ENCODE data around the gene ARHGAP19.

ARHGAP19 gene

DNA sequence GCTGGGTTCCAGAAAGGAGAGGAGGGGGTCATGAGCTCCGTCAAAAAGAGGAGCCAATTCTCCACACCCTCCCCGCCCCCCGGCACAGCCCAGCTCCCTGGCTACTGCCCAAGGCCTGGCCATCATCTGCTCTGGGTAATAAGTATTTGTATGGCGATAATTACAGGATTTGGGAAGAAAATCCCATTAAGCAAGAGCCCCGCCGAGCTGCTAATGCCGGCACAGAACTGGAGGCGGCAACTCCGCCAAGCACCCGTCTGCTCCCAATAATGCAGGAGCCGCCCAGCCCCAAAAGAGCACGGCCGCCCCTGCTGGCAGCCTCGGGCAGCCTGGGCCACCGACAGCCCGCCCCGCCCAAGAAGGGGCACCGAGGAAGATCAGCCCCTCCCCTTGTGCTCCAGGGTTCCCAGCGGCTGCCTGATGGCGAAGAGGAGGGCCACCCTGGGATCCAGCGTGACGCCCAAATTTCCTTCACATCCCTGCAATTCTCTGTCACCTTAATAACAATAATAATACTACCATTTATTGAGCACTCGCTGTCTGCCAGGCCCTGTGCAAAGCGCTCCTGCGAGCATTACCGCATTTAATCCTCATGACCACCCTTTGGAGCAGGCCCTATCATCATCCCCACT is 112.6 kb downstream of the ARHGAP19 start:
- H3K27ac ChIP-seq (ENCODE audit: low read length) = no peak overlapping the region
- WGBS (ENCODE audit: insufficient coverage, insufficient read length) = no CpG with 5 or more reads among the region's 26 CpGs
- no peaks in the 10 kb centered on the region; the same call in 1 of the 2 replicates for H3K4me1 ChIP-seq (ENCODE audit: control insufficient read depth, insufficient read depth, low read length)
- H3K4me3 ChIP-seq (ENCODE audit: low read length) = peak overlapping the region; percentile 17; the same call in 1 of the 2 replicates
- no peaks in the 10 kb centered on the region for H3K36me3 ChIP-seq (ENCODE audit: control insufficient read depth, insufficient read depth, low read length)
- H3K9me3 ChIP-seq (ENCODE audit: control insufficient read depth, insufficient read depth, low read length) = no peaks in the 10 kb centered on the region
- no peak for DNase-seq (ENCODE audit: low read depth, low spot score)
- H3K27me3 ChIP-seq (ENCODE audit: control insufficient read depth, insufficient read depth, low read length) = peaks cover 13% of the 10 kb centered on the region

DNA sequence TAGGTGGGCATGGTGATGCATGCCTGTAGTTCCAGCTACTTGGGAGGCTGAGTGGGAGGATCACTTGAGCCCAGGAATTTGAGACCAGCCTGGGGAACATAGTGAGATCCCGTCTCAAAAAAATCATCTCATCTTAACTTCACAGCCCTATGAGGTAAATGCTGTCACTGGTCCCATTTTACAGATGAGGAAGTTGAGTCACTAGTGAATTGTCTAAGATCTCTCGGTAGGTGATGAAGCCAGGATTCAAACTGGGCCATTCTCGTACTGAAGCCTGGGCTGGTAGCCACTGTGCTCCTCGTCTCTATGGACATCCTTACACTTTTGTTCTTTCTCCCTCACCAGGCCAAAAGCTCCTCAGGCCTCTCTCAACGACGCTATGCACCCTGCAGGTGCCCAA is 113.1 kb downstream of the ARHGAP19 start:
- Histone ChIP-seq H3K4me1 (ENCODE audit: control insufficient read depth, insufficient read depth, low read length) (no peaks in the 10 kb centered on the region; the same call in 1 of the 2 replicates), H3K36me3 (ENCODE audit: control insufficient read depth, insufficient read depth, low read length) (no peaks in the 10 kb centered on the region), H3K27me3 (ENCODE audit: control insufficient read depth, insufficient read depth, low read length) (peaks cover 7% of the 10 kb centered on the region; the same call in 1 of the 2 replicates), H3K27ac (ENCODE audit: low read length) (no peak overlapping the region), H3K9me3 (ENCODE audit: control insufficient read depth, insufficient read depth, low read length) (no peaks in the 10 kb centered on the region), H3K4me3 (ENCODE audit: low read length) (peak overlapping the region; percentile 17; the same call in 1 of the 2 replicates)
- no CpG with 5 or more reads among the region's 6 CpGs for WGBS (ENCODE audit: insufficient coverage, insufficient read length)
- no peak for DNase-seq (ENCODE audit: low read depth, low spot score)

GRCh38 chr10:97178074-97178473 is 114.4 kb downstream of the ARHGAP19 start:
- Histone ChIP-seq H3K36me3 (ENCODE audit: control insufficient read depth, insufficient read depth, low read length) (no peaks in the 10 kb centered on the region), H3K27me3 (ENCODE audit: control insufficient read depth, insufficient read depth, low read length) (no peaks in the 10 kb centered on the region; the same call in 1 of the 2 replicates), H3K4me1 (ENCODE audit: control insufficient read depth, insufficient read depth, low read length) (no peaks in the 10 kb centered on the region; the same call in 1 of the 2 replicates), H3K4me3 (ENCODE audit: low read length) (no peak overlapping the region), H3K27ac (ENCODE audit: low read length) (no peak overlapping the region), H3K9me3 (ENCODE audit: control insufficient read depth, insufficient read depth, low read length) (no peaks in the 10 kb centered on the region)
- no CpG with 5 or more reads among the region's 5 CpGs for WGBS (ENCODE audit: insufficient coverage, insufficient read length)
- no peak for DNase-seq (ENCODE audit: low read depth, low spot score)

- no peak for DNase-seq (ENCODE audit: low read depth, low spot score)
- Histone ChIP-seq H3K9me3 (ENCODE audit: control insufficient read depth, insufficient read depth, low read length) (no peaks in the 10 kb centered on the region), H3K27me3 (ENCODE audit: control insufficient read depth, insufficient read depth, low read length) (no peaks in the 10 kb centered on the region; the same call in 1 of the 2 replicates), H3K4me1 (ENCODE audit: control insufficient read depth, insufficient read depth, low read length) (no peaks in the 10 kb centered on the region; the same call in 1 of the 2 replicates), H3K4me3 (ENCODE audit: low read length) (no peak overlapping the region), H3K27ac (ENCODE audit: low read length) (no peak overlapping the region), H3K36me3 (ENCODE audit: control insufficient read depth, insufficient read depth, low read length) (no peaks in the 10 kb centered on the region)
- no CpG with 5 or more reads among the region's 5 CpGs for WGBS (ENCODE audit: insufficient coverage, insufficient read length)
Observed at GRCh38 chr10:97176226-97176625, 116.2 kb downstream of the ARHGAP19 start.

DNA sequence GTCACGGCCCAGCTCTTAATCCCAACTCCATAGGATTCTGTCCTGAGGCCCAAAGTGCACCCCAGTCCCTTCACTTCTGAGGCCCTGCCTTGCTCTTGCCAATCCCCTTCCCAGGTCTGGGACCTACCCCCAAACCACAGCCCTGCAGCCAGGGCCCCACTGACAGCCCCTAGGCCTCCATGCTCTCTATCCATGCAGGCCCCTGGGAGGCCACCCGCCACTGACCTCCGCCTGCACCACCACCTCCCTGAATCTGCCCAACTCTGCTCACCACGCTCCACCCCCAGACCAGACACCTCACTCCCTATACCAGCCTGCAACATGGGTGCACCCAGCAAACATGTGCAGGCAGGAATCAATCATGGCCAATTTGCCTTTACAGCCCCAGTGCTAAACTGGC is 116.9 kb downstream of the ARHGAP19 start:
- DNase-seq (ENCODE audit: low read depth, low spot score) = no peak
- no peaks in the 10 kb centered on the region for H3K9me3 ChIP-seq (ENCODE audit: control insufficient read depth, insufficient read depth, low read length)
- H3K4me3 ChIP-seq (ENCODE audit: low read length) = no peak overlapping the region
- no CpG with 5 or more reads among the region's 4 CpGs for WGBS (ENCODE audit: insufficient coverage, insufficient read length)
- no peaks in the 10 kb centered on the region for H3K36me3 ChIP-seq (ENCODE audit: control insufficient read depth, insufficient read depth, low read length)
- no peaks in the 10 kb centered on the region; the same call in 1 of the 2 replicates for H3K27me3 ChIP-seq (ENCODE audit: control insufficient read depth, insufficient read depth, low read length)
- no peaks in the 10 kb centered on the region; the same call in 1 of the 2 replicates for H3K4me1 ChIP-seq (ENCODE audit: control insufficient read depth, insufficient read depth, low read length)
- H3K27ac ChIP-seq (ENCODE audit: low read length) = no peak overlapping the region

DNA sequence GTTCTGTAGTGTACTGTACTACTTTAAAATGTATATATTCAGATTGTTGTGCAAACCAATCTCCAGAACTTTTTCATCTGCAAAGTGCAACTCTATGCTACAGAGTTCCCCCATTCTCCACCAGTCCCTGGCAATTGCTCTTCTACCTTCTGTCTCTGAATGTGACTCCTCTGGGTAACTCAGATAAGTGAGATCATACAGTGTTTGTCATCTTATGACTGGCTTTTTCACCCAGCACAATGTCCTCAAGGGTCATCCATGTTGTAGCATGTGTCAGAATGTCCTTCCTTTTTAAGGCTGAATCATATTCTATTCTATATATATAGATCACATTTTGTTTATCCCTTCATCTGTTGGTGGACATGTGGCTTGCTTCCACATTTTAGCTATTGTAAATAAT is 117.5 kb downstream of the ARHGAP19 start:
- Histone ChIP-seq H3K27ac (ENCODE audit: low read length) (no peak overlapping the region), H3K9me3 (ENCODE audit: control insufficient read depth, insufficient read depth, low read length) (no peaks in the 10 kb centered on the region), H3K4me3 (ENCODE audit: low read length) (no peak overlapping the region), H3K36me3 (ENCODE audit: control insufficient read depth, insufficient read depth, low read length) (no peaks in the 10 kb centered on the region), H3K27me3 (ENCODE audit: control insufficient read depth, insufficient read depth, low read length) (no peaks in the 10 kb centered on the region; the same call in 1 of the 2 replicates), H3K4me1 (ENCODE audit: control insufficient read depth, insufficient read depth, low read length) (no peaks in the 10 kb centered on the region; the same call in 1 of the 2 replicates)
- DNase-seq (ENCODE audit: low read depth, low spot score) = no peak

DNA sequence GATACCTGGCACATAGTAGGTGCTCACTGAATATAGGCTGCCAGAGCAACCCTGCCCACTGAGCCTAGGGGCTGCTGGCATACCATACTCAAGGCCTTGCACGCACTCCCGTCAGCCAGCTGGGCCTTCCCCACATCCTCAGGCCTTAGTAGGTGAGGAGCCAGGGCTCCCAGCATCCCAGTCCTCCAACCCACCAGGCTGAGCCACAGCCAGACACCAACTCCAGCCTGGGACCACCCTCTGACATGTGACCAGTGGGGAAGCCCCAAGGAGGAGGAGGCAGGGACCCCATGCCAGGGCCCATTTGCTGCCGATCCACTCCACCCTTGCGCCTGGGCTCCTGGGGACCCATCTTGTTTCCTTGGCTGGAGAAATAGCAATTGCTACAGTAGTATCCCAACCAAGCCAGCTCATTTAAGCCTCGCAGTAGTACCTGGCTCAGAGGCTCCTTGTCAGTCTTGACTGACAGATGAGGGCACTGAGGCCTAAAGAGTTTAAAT is 118.1 kb downstream of the ARHGAP19 start:
- no peak for DNase-seq (ENCODE audit: low read depth, low spot score)
- H3K27me3 ChIP-seq (ENCODE audit: control insufficient read depth, insufficient read depth, low read length) = no peaks in the 10 kb centered on the region; the same call in 1 of the 2 replicates
- H3K27ac ChIP-seq (ENCODE audit: low read length) = no peak overlapping the region
- no CpG with 5 or more reads among the region's 5 CpGs for WGBS (ENCODE audit: insufficient coverage, insufficient read length)
- no peaks in the 10 kb centered on the region for H3K36me3 ChIP-seq (ENCODE audit: control insufficient read depth, insufficient read depth, low read length)
- H3K4me3 ChIP-seq (ENCODE audit: low read length) = no peak overlapping the region
- H3K4me1 ChIP-seq (ENCODE audit: control insufficient read depth, insufficient read depth, low read length) = no peaks in the 10 kb centered on the region
- H3K9me3 ChIP-seq (ENCODE audit: control insufficient read depth, insufficient read depth, low read length) = no peaks in the 10 kb centered on the region

DNA sequence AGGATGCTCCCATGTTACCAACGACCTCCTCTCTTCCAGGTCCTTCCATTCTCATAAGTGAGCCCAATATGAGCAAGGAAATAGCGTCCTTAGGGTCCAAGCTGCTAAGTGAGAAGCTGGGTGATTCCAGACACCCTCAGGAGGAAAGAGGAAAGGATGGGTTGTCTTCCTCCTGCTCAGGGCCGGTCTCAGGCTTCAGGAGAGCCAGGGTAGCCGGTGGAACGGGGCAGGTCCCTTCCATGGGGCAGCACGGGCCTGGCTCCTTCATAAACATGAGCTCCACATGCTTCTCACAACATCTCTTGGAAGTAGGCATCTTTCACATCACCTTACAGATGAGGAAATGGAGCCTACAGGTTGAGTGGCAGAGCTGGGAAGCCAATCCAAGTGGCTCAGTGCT is 119.4 kb downstream of the ARHGAP19 start:
- Histone ChIP-seq H3K4me1 (ENCODE audit: control insufficient read depth, insufficient read depth, low read length) (no peaks in the 10 kb centered on the region), H3K4me3 (ENCODE audit: low read length) (no peak overlapping the region), H3K36me3 (ENCODE audit: control insufficient read depth, insufficient read depth, low read length) (no peaks in the 10 kb centered on the region), H3K27ac (ENCODE audit: low read length) (no peak overlapping the region), H3K9me3 (ENCODE audit: control insufficient read depth, insufficient read depth, low read length) (no peaks in the 10 kb centered on the region), H3K27me3 (ENCODE audit: control insufficient read depth, insufficient read depth, low read length) (no peaks in the 10 kb centered on the region)
- WGBS (ENCODE audit: insufficient coverage, insufficient read length) = no CpG with 5 or more reads among the region's 6 CpGs
- no peak for DNase-seq (ENCODE audit: low read depth, low spot score)

Measured in iPS DF 6.9 (cell line).